ENCODE data around the gene MAEA.

Gene MAEA

GRCh38 chr4:1246111-1246881 lies 43.4 kb upstream of the MAEA start:
- DNase-seq (ENCODE audit: low read depth in 1 of 2, low spot score in 1 of 2) = peak; percentile 61 to 76

GRCh38 chr4:1246901-1247863 lies 42.5 kb upstream of the MAEA start:
- in situ Hi-C loops (cut with HindIII; ENCODE audit: low pct_unique_long_range_greater_than_20kb, low sequenced_read_pairs) = no loop called here
- no peak for TF ChIP-seq JUND (IDR thresholded peaks at IDR 0.05; ENCODE audit: low read depth)
- peak; percentile 37 to 45 for DNase-seq (ENCODE audit: low read depth in 1 of 2, low spot score in 1 of 2)

More at GRCh38 chr4:1246111-1246881, 43.4 kb upstream of the MAEA start:
- TF ChIP-seq JUND (IDR thresholded peaks at IDR 0.05; ENCODE audit: low read depth) = no peak
- in situ Hi-C loops (cut with HindIII; ENCODE audit: low pct_unique_long_range_greater_than_20kb, low sequenced_read_pairs) = no loop called here

- in situ Hi-C loops (cut with HindIII; ENCODE audit: low pct_unique_long_range_greater_than_20kb, low sequenced_read_pairs) = no loop called here
- no peak for DNase-seq (ENCODE audit: low read depth in 1 of 2, low spot score in 1 of 2)
Measured at GRCh38 chr4:1247864-1248244, 41.8 kb upstream of the MAEA start.

GRCh38 chr4:1248245-1249147 lies 41.2 kb upstream of the MAEA start, which contains the start of gene CTBP1:
Gene CTBP1 (minus strand): TSS chr4:1249130. CDS start chr4:1241331, 7,799 bp downstream.
- no peak for TF ChIP-seq JUND (IDR thresholded peaks at IDR 0.05; ENCODE audit: low read depth)
- in situ Hi-C loops (cut with HindIII; ENCODE audit: low pct_unique_long_range_greater_than_20kb, low sequenced_read_pairs) = no loop called here
- peak; percentile 90 to 98 for DNase-seq (ENCODE audit: low read depth in 1 of 2, low spot score in 1 of 2)

More at GRCh38 chr4:1247864-1248244, 41.8 kb upstream of the MAEA start:
- TF ChIP-seq JUND (IDR thresholded peaks at IDR 0.05; ENCODE audit: low read depth) = no peak

- DNase-seq (ENCODE audit: low read depth in 1 of 2, low spot score in 1 of 2) = peak; percentile 85 to 93
- TF ChIP-seq JUND (IDR thresholded peaks at IDR 0.05; ENCODE audit: low read depth) = no peak
Measured at GRCh38 chr4:1249148-1249730, 40.5 kb upstream of the MAEA start.

GRCh38 chr4:1249731-1250526 lies 39.8 kb upstream of the MAEA start:
- no peak for TF ChIP-seq JUND (IDR thresholded peaks at IDR 0.05; ENCODE audit: low read depth)
- in situ Hi-C loops (cut with HindIII; ENCODE audit: low pct_unique_long_range_greater_than_20kb, low sequenced_read_pairs) = no loop called here
- DNase-seq (ENCODE audit: low read depth in 1 of 2, low spot score in 1 of 2) = peak in 1 of 2 experiments; percentile 42

More at GRCh38 chr4:1249148-1249730, 40.5 kb upstream of the MAEA start:
- in situ Hi-C loops (cut with HindIII; ENCODE audit: low pct_unique_long_range_greater_than_20kb, low sequenced_read_pairs) = no loop called here

- TF ChIP-seq JUND (IDR thresholded peaks at IDR 0.05; ENCODE audit: low read depth) = no peak
- in situ Hi-C loops (cut with HindIII; ENCODE audit: low pct_unique_long_range_greater_than_20kb, low sequenced_read_pairs) = no loop called here
Measured at GRCh38 chr4:1250527-1250812, 39.2 kb upstream of the MAEA start.

GRCh38 chr4:1250921-1251772 lies 38.5 kb upstream of the MAEA start:
- in situ Hi-C loops (cut with HindIII; ENCODE audit: low pct_unique_long_range_greater_than_20kb, low sequenced_read_pairs) = no loop called here
- TF ChIP-seq JUND (IDR thresholded peaks at IDR 0.05; ENCODE audit: low read depth) = no peak
- no peak for DNase-seq (ENCODE audit: low read depth in 1 of 2, low spot score in 1 of 2)

More at GRCh38 chr4:1250527-1250812, 39.2 kb upstream of the MAEA start:
- DNase-seq (ENCODE audit: low read depth in 1 of 2, low spot score in 1 of 2) = no peak

- TF ChIP-seq JUND (IDR thresholded peaks at IDR 0.05; ENCODE audit: low read depth) = no peak
- in situ Hi-C loops (cut with HindIII; ENCODE audit: low pct_unique_long_range_greater_than_20kb, low sequenced_read_pairs) = no loop called here
- no peak for DNase-seq (ENCODE audit: low read depth in 1 of 2, low spot score in 1 of 2)
Measured at GRCh38 chr4:1251773-1252066, 38.0 kb upstream of the MAEA start.

- TF ChIP-seq JUND (IDR thresholded peaks at IDR 0.05; ENCODE audit: low read depth) = no peak
- in situ Hi-C loops (cut with HindIII; ENCODE audit: low pct_unique_long_range_greater_than_20kb, low sequenced_read_pairs) = no loop called here
- DNase-seq (ENCODE audit: low read depth in 1 of 2, low spot score in 1 of 2) = no peak
Measured at GRCh38 chr4:1252928-1253492, 36.7 kb upstream of the MAEA start.
